Kidney capillary endothelial cell (primary cell): ENCODE measurements around the gene TRIM8.
"Not testable (repeated sequence)": the region's sequence is repeated elsewhere in the genome, so short reads cannot be mapped to it uniquely, and the experiment has no call there.

Experiments used
- DNase-seq: peaks from one replicate; pipeline ENCODE4 v3.0.0-alpha.2; 2018; ENCODE audit warnings: low spot score

Gene TRIM8

DNA sequence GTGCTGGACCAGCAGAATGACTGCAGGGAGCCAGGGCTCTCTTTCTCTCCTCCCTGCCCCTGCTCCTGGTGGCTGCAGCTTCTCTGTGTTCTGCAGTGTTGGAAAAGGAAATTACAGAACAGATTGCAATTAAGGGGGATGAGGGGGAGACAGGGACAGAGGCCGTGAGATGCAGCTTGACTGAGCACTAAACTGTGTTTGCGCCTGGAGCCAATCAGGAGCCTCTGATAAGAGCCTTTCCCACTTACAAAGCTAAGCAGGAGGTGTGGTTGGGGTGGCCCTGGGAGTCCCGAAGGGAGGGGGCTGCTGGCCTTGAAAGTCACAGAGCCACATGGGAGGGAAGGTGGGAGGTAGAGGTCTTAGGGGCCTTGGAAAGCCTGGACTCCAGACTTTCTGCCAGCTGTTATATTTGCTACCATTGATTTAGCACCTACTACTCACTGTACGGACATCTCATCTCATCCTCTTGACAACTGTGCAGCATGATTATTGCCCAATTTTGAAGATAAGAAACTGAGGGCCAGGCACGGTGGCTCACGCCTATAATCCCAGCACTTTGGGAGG lies 26.7 kb downstream of the TRIM8 start:
- no peak for DNase-seq

DNA sequence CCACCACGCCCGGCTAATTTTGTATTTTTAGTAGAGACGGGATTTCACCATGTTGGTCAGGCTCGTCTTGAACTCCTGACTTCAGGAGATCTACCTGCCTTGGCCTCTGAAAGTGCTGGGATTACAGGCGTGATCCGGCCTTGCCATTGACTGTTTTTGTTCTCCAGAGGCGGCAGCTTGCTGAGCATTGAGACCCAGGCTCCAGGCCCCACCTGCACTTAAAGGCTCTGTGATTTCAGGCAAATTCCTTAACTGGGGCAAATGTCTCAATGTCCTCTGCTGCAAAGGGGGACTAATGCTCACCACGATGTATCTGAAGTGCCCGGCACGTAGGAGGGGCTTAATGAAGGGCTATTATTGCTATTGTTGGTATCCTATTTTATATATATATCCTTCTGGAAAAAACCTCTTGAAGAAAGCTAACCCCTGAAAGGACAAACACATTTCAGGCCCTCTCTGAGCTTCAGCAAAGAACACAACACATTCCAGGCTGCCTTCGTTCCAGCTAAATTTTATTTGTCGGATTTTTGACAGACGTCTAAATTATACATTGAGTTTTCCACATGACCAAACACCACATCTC lies 29.0 kb downstream of the TRIM8 start:
- no peak for DNase-seq

DNA sequence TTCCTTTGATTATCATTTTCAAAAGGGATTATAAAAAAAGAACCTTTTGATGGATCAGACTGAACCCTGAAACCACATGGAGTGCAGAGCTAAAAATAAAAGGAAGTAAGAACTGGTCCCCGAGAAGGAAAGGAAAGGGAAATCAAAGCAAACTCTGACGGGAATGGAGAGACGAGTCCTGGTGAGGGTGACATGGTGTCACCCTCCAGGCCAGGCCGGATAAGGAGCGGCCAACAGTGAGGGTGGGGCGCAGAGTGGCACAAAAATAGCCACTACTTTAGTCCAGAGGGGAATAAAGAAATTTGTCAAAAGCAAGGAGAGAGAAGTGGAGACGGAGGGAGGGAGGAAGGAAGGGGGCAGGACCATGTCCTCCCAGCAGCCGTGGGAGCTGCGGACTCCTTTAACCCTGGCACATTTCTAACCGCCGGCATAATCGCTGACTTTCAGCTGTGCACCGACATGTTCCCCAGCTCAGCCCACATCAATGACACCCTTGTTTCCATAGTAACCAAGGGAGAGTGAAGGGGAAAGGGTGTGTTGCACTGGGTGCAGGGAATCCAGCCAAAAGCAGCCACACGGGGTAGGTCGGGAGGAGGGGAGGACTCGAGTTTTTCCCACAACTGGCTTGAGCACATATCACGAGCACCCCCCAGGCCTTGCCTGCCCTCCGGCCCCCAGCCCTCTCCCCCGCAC lies 29.7 kb downstream of the TRIM8 start:
- DNase-seq = no peak

DNA sequence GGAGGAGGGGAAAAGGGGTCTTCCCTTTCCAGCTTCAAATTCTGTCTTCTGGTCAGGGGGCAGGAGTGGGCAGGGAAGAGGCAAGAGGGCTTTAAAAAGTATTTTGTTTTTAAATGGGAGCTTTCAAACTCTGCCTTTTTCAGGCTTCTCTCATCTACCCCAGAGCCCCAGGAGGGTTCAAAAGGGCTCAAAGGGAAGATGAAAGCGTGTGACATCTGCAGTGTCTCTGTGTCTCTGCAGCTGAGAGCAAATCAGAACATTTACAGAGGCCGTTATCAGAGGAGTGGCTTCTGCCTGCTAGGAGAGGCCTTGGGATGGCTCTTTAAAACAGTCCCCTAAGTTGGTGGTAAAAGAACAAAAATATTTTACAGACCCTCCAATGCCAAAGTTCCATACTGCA lies 30.3 kb downstream of the TRIM8 start:
- no peak for DNase-seq

DNA sequence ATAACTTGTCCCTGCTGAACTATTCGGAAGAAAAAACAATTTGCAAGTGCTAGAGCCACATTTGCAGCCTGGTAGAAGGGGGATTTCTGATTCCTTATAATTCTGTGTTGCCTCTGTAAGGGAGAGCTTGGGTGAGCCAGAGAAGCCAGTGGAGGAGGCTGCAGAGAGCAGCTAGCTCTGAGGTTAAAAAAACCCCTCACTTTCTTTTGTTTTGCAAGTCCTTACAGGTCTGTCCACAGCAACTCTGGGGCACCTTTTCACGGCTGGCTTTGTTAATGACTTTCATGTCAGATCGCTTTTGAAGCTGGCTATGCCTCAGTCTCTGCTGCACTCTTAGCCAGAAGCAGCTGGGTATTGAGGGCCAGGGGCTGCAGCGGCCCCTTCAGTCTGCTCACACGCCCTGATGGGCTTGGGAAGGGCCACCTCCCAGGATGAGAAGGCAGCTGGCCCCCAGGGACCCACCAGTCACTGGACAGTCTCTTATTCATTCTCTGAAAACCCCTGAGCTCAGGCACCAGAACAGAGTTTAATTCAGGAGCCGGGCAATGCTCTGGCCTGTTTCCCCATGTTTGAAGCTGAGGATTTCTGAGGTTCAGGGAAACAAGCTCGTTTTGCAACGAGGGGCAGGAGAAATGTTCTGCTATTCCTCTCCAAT lies 30.9 kb downstream of the TRIM8 start:
- DNase-seq = no peak

DNA sequence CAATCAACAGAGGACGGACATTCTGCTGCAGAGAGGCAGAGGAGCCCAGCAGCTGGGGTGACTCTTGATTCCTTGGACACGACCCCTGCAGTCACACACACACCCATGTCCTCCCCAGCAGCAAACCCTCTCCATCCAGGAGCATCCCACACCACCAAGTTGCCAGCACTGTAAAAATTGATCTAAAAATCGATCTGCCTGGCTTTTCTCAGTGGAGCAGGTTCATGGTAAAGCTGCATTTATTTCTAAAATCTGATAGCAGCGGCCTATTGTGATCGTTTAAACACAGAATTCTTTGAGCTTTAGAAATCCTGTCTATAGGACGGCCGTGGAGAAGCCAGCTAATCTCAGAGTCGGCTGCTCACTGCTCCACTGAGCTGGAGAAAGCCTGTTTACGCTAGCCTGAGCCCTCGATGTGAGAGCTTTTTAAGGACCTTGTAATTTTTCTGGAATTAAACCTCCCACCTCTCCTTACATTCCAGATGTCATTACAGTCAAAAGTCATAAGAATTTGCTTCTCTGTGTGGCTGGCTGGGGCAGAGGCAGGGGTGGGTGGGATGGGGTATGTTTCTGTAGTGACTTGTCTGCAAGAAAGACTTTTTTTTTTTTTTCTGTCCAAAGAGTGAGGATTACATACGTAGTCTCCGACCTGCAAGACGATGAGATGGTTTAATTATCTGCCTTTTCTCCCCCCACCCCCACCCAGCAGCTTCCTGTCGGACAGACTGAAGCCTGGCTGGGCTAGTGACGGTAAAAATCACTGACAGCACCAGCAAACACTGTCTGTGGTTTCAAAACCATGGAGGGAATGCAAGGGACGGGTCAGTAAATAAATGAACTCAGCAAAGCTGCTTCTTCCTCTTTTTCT lies 31.6 kb downstream of the TRIM8 start:
- no peak for DNase-seq

DNA sequence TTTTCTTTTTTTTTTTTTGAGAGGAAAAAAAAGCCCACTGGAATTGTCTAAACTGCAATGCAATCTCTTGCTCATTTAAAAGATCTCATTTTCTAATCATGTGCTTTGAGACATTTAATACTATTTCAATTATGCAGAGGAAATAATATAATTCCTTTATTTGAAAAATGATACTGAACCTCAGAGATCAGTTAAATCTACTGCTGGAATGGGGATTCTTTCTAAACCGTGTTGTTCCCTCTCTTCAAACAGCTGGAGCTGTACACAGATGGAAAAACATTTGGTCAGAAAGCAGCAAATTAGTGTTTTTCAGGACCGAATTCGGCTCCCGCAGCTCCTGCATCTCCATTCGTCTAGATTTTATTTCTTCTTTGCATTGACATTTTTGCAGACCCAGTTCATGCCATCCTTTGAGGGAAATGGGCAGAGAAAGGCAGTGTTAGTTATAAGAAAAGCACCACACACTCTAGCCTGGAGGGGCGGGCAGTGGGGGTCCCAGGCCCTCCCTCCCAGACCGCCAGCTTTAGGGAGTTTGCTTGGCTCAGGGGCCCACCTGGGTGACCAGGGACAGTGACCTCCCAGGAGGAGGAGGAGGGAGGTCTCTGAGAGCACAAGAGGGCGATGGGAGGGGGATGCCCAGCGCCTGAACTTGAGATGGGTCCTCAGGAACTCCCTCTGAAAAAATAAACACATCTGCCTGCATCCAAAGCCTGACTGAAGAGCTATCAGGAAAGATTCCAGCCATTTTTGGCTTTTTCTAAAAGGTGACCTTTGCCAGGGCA lies 32.4 kb downstream of the TRIM8 start:
- no peak for DNase-seq

DNA sequence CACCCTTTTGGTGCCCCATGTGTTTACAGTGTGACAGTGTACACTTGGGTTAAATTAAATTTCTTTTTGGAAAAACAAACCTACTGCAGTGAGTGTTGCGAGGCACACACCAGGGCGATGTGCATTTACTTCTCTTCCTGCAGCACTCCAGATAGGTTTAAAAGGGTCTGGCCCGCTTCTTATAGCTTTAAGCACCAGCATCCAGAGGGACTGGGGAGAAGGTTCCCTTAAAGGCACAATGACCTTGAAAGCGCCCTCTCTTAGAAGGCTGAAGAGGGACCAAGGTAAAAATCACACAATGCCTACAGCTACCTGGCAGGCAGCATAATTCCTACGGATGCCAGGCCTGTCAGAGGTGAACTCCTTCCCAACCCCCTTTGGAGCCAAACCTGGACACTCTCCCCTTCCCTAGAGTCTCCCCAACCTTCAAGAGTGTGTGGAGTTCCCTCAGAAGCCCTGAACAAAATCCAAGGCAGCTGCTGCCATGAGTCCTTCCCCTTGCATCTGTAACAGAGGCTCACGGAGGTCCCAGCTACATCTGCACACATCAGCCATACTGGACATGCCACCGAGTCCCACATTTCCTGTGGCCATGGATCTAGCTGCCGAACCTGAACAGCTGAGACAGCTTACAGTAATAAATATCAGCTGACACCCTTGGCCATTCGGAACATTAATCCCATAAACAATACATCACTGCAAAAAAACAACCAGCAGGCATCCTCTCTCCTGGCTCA lies 33.2 kb downstream of the TRIM8 start:
- DNase-seq = no peak

DNA sequence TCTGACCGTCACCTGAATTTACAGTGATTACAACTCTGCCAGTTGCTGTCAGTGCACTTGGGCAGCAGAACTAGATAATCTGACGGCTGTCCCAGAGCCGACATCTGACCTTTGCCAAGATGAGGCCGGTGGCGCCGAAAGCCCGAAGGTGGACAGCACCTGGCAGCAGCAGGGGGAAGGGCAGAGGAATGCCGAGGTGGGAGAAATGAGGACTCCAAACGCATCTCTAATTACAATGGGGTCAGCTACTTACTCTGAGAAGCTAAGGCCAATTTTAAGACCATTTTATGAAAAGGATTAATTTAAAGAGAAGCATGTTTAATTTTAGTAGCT lies 33.8 kb downstream of the TRIM8 start:
- DNase-seq = no peak

DNA sequence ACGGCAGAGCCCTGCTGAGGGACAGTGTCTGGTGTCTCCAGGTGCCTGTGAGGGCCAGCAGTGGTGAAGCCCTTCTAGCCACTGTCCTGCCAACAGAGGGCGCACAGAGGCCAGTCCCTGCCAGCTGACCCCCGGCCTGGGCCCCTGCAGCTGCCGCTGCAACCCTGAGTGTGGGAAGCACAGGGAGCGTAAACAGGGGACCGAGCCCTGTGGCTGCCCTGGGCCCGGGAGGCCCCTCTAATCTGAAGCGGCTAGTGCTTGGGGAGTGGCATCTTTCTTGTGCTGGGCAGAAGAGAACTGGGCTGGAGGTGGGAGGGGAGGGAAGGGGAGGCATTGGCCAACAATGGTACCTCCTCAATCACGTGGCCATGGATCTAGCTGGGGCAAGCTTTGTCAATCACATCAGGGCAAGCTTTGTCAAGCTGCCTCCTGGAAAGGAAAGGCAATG lies 34.6 kb downstream of the TRIM8 start:
- no peak for DNase-seq

DNA sequence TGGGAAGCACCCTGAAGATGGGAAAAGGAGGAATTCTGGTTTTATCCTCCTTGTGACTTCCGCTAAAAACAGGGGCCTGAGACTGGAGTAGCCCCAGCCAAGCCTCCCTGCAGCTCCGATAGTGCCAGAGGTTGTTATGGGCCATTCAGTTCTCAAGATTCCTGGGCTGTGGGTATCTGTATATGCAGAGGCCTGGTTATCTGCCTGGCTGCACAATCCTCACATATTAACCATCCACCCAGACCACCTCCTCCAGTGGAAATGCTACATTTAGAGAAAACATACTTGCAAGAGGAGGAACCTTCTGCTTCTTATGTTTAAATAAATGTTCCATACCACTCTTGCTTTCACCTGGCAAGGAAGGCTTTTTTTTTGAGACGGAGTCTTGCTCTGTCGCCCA lies 35.3 kb downstream of the TRIM8 start:
- DNase-seq = no peak

DNA sequence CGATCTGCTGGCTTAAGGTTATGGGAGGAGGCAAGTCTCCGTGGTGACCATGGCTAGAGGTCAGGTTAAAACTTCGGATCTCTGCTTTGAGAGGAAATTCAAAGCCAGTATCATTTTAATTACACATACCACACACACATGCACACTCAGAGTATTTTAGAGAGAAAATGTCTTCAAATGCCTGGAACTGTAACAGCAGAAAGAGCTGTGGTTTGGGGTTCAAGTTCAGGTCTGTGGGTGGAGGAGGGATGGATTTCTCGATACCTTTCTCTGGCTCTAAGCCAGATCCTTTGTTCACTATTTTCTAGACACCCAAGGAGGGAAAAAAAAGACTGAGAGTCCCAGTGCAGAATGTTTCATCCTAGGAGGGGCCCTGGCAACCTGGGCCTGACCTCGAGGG lies 37.4 kb downstream of the TRIM8 start:
- no peak for DNase-seq

DNA sequence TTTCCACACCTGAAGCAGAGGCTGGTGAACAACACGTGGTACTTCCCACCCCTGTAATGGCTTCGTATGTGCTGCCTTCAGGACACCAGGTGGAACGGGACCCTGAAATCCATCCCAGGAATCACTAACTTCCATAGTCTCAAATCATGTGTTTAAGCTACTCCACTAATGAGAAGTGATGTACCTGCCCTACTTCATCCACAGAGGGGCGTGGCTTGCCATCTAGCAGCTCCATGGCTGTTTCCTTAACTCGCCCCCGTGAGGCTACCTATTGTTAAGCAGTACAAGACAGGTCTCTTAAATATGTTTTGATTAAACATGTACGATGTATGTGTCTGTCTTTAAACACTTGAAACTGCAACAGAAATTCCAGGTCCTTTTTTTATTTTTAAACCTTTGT lies 38.1 kb downstream of the TRIM8 start:
- no peak for DNase-seq

DNA sequence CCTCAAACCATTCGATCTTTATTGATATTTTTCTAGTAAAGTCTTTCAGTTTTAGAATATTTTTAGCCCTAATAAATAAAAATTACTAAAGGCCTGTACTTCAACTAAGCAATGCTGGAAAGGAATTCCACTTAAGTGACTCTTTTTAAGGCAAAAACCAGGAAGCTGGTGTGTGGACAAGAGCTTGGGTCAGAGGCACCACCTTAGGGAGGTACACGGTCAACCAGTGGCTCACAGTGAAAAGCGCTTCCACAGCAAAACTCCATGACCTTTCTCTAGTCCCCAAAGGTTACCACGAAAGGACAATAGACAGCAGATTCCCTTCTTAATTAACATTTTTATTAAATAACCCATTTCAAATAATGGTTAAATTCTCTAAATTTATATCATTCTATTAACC lies 38.7 kb downstream of the TRIM8 start:
- no peak for DNase-seq

DNA sequence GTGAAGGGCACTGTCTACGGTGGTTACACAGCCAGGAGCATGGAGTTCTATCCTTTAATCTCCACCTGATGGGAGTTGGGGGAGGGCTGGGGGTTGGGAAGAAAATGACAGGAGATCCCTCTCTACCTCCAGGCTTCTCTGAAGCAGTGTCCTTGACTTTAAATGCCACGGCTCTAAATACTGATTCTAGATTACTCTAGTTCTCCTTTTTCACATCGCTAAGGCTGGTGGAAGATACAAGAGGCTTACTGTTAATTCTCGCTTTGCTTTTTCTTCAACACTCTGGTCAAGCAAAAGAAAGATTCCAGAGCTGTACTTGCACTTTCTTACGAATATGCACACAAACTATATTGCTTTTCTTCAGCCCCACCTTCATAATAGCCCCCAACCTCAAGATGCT lies 39.5 kb downstream of the TRIM8 start:
- DNase-seq = no peak

DNA sequence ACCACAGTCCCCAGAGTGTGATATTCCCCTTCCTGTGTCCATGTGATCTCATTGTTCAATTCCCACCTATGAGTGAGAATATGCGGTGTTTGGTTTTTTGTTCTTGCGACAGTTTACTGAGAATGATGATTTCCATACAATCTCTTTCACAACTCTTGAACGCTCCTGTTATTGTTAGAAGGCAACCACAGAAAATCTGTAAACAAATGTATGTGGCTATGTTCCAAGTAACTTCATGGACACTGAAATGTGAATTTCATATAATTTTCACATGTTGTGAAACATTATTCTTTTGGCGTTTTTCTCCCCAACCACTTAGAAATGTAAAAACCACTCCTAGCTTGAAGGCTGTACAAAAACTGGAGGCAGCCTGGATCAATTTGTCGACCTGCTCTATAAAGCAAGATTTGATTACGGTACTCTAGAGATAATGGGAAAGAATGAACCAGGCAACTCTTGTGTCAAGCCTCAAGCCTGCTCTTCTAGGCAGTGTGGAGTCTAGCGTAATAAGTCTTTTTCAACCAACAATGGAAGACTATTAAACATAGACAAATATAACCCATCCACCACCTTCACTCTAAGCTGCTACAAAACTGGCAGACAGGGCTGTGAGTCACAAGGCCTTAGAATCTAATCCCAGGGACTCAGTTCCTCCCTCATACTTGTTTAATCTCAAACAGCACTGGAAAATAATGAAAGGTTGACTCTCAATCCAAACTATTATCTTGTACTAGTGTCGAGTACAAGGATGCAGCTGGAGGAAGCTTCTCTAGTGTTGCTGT lies 47.2 kb downstream of the TRIM8 start:
- no peak for DNase-seq

DNA sequence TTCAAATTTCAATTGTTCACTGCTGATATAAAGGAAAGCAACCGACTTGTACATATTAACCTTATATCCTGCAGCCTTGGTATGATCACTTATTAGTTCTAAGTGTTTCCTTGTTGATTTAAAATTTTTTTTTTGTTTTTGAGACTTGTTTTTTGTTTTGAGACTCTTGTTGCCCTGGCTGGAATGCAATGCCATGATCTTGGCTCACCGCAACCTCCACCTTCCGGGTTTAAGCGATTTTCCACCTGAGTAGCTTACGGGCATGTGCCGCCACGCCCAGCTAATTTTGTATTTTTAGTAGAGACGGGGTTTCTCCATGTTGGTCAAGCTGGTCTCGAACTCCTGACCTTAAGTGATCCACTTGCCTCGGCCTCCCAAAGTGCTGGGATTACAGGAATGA lies 51.1 kb downstream of the TRIM8 start:
- DNase-seq = not testable (repeated sequence)

DNA sequence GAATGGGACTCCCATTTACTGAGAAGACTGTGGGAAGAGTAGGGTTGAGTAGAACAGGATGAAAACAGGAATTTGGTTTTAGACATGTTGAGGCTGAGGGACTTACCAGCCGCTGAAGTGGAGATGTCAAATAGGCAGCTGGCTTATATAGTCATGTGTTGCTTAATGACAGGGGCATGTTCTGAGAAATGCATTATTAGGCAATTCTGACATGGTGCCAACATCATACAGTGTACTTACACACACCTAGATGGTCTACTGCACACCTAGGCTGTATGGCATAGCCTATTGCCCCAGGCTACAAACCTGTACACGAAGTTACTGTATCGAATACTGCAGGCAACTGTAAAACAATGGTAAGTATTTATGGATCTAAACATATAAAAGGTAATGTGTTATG lies 52.5 kb downstream of the TRIM8 start:
- no peak for DNase-seq

DNA sequence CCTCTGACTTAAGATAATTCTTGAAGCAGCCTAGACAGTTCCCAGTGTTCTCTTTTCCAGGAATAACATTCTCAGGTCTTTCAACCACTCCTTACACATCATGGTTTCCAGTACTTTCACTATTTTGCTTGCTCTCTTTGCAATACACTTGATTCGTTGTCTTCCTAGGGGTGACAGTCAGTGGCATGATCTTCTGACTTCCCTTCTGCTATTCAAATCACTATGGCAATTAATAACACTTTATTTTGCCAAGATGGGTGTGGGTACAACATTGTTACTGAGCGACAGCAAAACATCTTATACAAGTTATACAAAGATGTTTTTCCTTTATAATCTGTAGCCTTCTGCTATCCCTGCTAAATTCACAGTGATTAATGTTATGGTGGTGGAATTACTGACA lies 54.6 kb downstream of the TRIM8 start:
- no peak for DNase-seq

DNA sequence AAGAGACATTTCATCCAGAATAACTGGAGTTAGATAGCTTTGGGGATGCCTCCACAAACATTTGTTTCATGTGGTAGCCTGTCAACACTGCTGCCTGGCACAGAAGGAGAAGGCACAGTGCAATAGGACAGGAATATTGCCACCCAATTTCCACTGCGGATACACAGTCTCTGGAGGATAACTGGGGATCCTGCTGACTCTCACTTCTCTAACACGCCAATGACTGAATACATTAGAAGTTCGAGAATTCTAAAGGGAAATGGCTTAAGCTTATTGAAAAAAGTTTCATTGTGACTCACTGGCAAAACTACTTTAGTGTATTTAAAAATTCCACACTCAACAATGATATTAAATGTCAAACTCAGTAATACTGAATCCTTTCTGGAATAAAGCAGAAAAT lies 57.0 kb downstream of the TRIM8 start:
- DNase-seq = no peak
